ENCODE measurements around the gene LRRC26.

LRRC26 gene

GRCh38 chr9:137191691-137192447, 22.0 kb upstream of the LRRC26 start:
- no peak overlapping the region for H3K4me3 ChIP-seq (ENCODE audit: low read length)
- no peak for DNase-seq (ENCODE audit: low read depth)
- TF ChIP-seq CTCF (conservative IDR thresholded peaks at IDR 0.05; ENCODE audit: low read depth, low read length): no peak

- no peak for DNase-seq (ENCODE audit: low read depth)
- no peak for TF ChIP-seq CTCF (conservative IDR thresholded peaks at IDR 0.05; ENCODE audit: low read depth, low read length)
- H3K4me3 ChIP-seq (ENCODE audit: low read length): no peak overlapping the region
Measured at GRCh38 chr9:137191245-137191644, 21.4 kb upstream of the LRRC26 start.

GRCh38 chr9:137190315-137190856, 20.5 kb upstream of the LRRC26 start:
- TF ChIP-seq CTCF (conservative IDR thresholded peaks at IDR 0.05; ENCODE audit: low read depth, low read length): peak; percentile 48
- peak overlapping the region; percentile 87 for H3K4me3 ChIP-seq (ENCODE audit: low read length)
- DNase-seq (ENCODE audit: low read depth): no peak

GRCh38 chr9:137189297-137190295, 19.7 kb upstream of the LRRC26 start:
- no peak for DNase-seq (ENCODE audit: low read depth)
- peak overlapping the region; percentile 87 for H3K4me3 ChIP-seq (ENCODE audit: low read length)
- no peak for TF ChIP-seq CTCF (conservative IDR thresholded peaks at IDR 0.05; ENCODE audit: low read depth, low read length)

- TF ChIP-seq CTCF (conservative IDR thresholded peaks at IDR 0.05; ENCODE audit: low read depth, low read length): peak; percentile 57
- H3K4me3 ChIP-seq (ENCODE audit: low read length): peak within 1 kb of the TSS; percentile 87
- DNase-seq (ENCODE audit: low read depth): peak; percentile 82
Measured at GRCh38 chr9:137188490-137189296, 18.8 kb upstream of the LRRC26 start, which contains the start of the genes ANAPC2 and SSNA1. Gene ANAPC2 (minus strand): TSS chr9:137188560. CDS start chr9:137188532, 28 bp downstream. Gene SSNA1 (plus strand): TSS chr9:137188676. CDS start chr9:137188727, 51 bp downstream.

- H3K4me3 ChIP-seq (ENCODE audit: low read length): peak overlapping the region; percentile 87
- DNase-seq (ENCODE audit: low read depth): no peak
- TF ChIP-seq CTCF (conservative IDR thresholded peaks at IDR 0.05; ENCODE audit: low read depth, low read length): no peak
Measured at GRCh38 chr9:137188086-137188489, 18.2 kb upstream of the LRRC26 start.

Data from retinal pigment epithelial cell (primary cell).